DND-41 (cell line): Measurements from ENCODE around the gene MARCHF3.
"Not testable (repeated sequence)": the region's sequence is repeated elsewhere in the genome, so short reads cannot be mapped to it uniquely, and the experiment has no call there.

Experiments used
- ATAC-seq: fragments of 200-7000 bp; cut with Tn5 transposase; 3 replicates; pipeline ENCODE4 v1.9.1; 2021; ENCODE audit warnings: low read depth; ENCODE audit not compliant: insufficient read depth
- DNase-seq: peaks from one replicate; pipeline ENCODE4 v3.0.0-alpha.2; 2020
- H2AFZ ChIP-seq: 2 replicates; pipeline ENCODE4 v1.6.0; 2012; ENCODE audit warnings: low read depth, low read length
- H3K27ac ChIP-seq: 2 replicates; pipeline ENCODE4 v1.5.1; 2012; ENCODE audit warnings: low read length, inconsistent platforms
- H3K27me3 ChIP-seq: fragments of 200-600 bp; sonication (generic); 2 replicates; pipeline ENCODE4 v1.6.0; 2012; ENCODE audit warnings: low read length, mild to moderate bottlenecking, inconsistent platforms; ENCODE audit not compliant: insufficient read depth, poor library complexity
- H3K36me3 ChIP-seq: 2 replicates; pipeline ENCODE4 v1.5.1; 2012; ENCODE audit warnings: low read length, inconsistent platforms; ENCODE audit not compliant: insufficient read depth
- H3K4me1 ChIP-seq: 2 replicates; pipeline ENCODE4 v1.5.1; 2012; ENCODE audit warnings: mild to moderate bottlenecking, low read length; ENCODE audit not compliant: insufficient read depth
- H3K4me2 ChIP-seq: 2 replicates; pipeline ENCODE4 v1.6.0; 2012; ENCODE audit warnings: mild to moderate bottlenecking, moderate library complexity, low read length, inconsistent platforms; ENCODE audit not compliant: insufficient read depth
- H3K4me3 ChIP-seq, 2 experiments: fragments of 200-600 bp in 1 of 2; shearing (Covaris generic) in 1 of 2; 2 replicates each; pipeline ENCODE4 v1.5.1; 2012 to 2016; ENCODE audit warnings: inconsistent platforms in 2 of 2, low read length in 2 of 2, mild to moderate bottlenecking in 2 of 2, low read depth in 1 of 2, moderate library complexity in 1 of 2
- H3K79me2 ChIP-seq: 2 replicates; pipeline ENCODE4 v1.6.0; 2012; ENCODE audit warnings: low read length, inconsistent platforms; ENCODE audit not compliant: insufficient read depth
- H3K9ac ChIP-seq: 2 replicates; pipeline ENCODE4 v1.6.0; 2012; ENCODE audit warnings: low read depth, mild to moderate bottlenecking, inconsistent platforms, low read length, moderate library complexity
- H3K9me3 ChIP-seq: 2 replicates; pipeline ENCODE4 v1.5.1; 2012; ENCODE audit warnings: low read length, moderate library complexity, mild to moderate bottlenecking, inconsistent platforms; ENCODE audit not compliant: insufficient read depth, severe bottlenecking
- H4K20me1 ChIP-seq: 2 replicates; pipeline ENCODE4 v1.6.0; 2012; ENCODE audit warnings: low read length; ENCODE audit not compliant: insufficient read depth
- CTCF ChIP-seq: IDR thresholded peaks from 2 replicates; pipeline ENCODE4 v1.5.1; 2012; ENCODE audit warnings: borderline replicate concordance, low read length, moderate library complexity, mild to moderate bottlenecking; ENCODE audit not compliant: poor library complexity, severe bottlenecking; ENCODE audit errors: extremely low read depth
- EZH2 ChIP-seq: IDR thresholded peaks from 3 replicates; pipeline ENCODE4 v1.6.1; 2012; ENCODE audit warnings: borderline replicate concordance, low read depth, mild to moderate bottlenecking, moderate library complexity, low read length, inconsistent platforms; ENCODE audit not compliant: severe bottlenecking

MARCHF3 gene

DNA sequence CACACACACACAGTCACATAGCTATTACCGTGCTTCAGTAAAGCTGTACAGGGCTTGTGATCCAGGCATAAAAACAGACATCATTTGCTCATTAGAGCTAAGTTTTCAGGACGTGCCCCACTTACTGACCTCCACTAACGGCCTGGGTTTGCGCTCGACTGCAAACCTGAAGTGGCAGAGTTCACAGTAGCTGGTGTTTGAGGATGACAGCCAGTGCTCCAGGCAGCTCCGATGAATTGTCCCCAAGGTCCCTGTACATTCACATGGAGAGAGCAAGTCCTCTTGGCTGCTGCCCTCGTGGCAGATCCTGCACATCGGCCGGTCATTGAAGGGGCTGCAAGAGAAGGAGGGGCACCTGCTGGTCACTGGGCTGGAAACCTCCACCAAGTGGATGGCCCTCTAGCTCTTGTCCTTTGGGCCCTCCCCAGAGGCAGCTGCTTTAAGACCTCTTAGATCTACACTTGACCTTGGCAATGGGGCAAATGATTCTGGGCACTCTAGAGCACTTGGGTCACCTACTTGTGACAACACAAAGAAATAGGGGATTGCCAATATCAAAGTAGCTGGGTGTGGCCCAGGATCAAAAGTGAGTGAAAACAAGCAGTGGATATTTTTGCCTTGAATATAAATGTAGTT is 115.4 kb downstream of the MARCHF3 start:
- Histone ChIP-seq H3K4me2 (no peak overlapping the region), H3K4me1 (no peaks in the 10 kb centered on the region), H3K4me3 (no peak overlapping the region), H2AFZ (no peak overlapping the region), H3K36me3 (no peaks in the 10 kb centered on the region), H4K20me1 (no peaks in the 10 kb centered on the region), H3K79me2 (no peaks in the 10 kb centered on the region), H3K27me3 (no peaks in the 10 kb centered on the region), H3K9me3 (peaks cover 2% of the 10 kb centered on the region), H3K9ac (no peak overlapping the region), H3K27ac (no peak overlapping the region)
- DNase-seq (no peak), ATAC-seq (no peak)
- no peak for TF ChIP-seq EZH2
- TF ChIP-seq CTCF, result no peak

- no peaks in the 10 kb centered on the region for H4K20me1 ChIP-seq
- H3K79me2 ChIP-seq, result no peaks in the 10 kb centered on the region
- no peaks in the 10 kb centered on the region for H3K4me1 ChIP-seq
- no peaks in the 10 kb centered on the region for H3K36me3 ChIP-seq
- H3K4me2 ChIP-seq, result no peak overlapping the region
- H3K9me3 ChIP-seq, result peaks cover 3% of the 10 kb centered on the region
- no peak overlapping the region for H3K9ac ChIP-seq
- H3K4me3 ChIP-seq, result no peak overlapping the region
- no peak overlapping the region for H3K27ac ChIP-seq
- DNase-seq (no peak), ATAC-seq (no peak)
- H2AFZ ChIP-seq, result no peak overlapping the region
- TF ChIP-seq CTCF (no peak), EZH2 (no peak)
- H3K27me3 ChIP-seq, result no peaks in the 10 kb centered on the region
These were observed 117.7 kb downstream of the MARCHF3 start for GRCh38 chr5:126912616-126913200.

DNA sequence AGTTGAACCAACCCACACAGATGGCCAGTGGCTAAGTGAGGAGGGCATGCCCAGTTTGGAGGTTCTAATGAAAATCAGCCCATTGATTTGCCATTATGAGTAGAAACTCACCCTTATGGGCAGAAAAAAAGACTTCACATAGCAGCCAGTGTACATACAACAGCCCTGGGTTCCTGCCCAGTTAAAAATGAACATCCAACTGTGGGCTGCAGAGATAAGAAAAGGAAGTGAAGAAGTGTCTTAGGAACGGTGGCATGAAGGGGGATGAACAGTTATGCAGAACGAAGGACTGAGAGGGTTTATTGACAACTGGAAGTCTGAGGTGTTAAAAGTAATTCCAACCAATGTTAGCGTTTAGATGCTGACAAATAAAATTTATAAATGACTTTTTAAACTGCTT is 118.4 kb downstream of the MARCHF3 start:
- Histone ChIP-seq H3K36me3 (no peaks in the 10 kb centered on the region), H2AFZ (no peak overlapping the region), H3K4me1 (no peaks in the 10 kb centered on the region), H3K4me2 (no peak overlapping the region), H3K27ac (no peak overlapping the region), H4K20me1 (no peaks in the 10 kb centered on the region), H3K27me3 (no peaks in the 10 kb centered on the region), H3K79me2 (no peaks in the 10 kb centered on the region), H3K9ac (no peak overlapping the region), H3K4me3 (no peak overlapping the region), H3K9me3 (peaks cover 3% of the 10 kb centered on the region)
- ATAC-seq (no peak), DNase-seq (no peak)
- TF ChIP-seq CTCF (no peak), EZH2 (no peak)

DNA sequence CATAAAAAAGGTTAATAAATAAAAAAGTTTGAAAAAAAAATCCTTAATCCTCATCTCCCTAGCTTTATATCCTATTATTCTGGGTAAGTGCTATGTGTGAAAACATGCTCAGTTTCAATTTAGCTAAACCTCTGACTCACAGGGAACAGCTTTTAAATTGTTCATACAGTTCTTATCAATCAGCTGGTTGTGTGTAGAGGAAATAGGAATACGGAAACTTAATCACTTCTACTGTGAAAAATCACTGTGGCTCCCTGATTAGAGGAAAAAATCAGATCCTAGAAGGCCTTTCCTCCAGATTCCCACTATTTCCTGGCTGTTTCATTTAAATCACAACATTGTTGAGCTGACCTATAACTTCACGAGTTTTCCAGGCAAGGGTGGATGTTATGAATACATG is 120.5 kb downstream of the MARCHF3 start:
- Histone ChIP-seq H3K4me2 (no peak overlapping the region), H3K9me3 (peaks cover 3% of the 10 kb centered on the region), H3K27me3 (no peaks in the 10 kb centered on the region), H3K27ac (no peak overlapping the region), H3K79me2 (no peaks in the 10 kb centered on the region), H3K4me1 (no peaks in the 10 kb centered on the region), H2AFZ (no peak overlapping the region), H4K20me1 (no peaks in the 10 kb centered on the region), H3K4me3 (no peak overlapping the region), H3K9ac (no peak overlapping the region), H3K36me3 (no peaks in the 10 kb centered on the region)
- ATAC-seq (no peak), DNase-seq (no peak)
- TF ChIP-seq EZH2 (no peak), CTCF (no peak)

DNA sequence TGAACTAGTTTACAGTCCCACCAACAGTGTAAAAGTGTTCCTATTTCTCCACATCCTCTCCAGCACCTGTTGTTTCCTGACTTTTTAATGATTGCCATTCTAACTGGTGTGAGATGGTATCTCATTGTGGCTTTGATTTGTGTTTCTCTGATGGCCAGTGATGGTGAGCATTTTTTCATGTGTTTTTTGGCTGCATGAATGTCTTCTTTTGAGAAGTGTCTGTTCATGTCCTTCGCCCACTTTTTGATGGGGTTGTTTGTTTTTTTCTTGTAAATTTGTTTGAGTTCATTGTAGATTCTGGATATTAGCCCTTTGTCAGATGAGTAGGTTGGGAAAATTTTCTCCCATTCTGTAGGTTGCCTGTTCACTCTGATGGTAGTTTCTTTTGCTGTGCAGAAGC is 126.0 kb downstream of the MARCHF3 start:
- H3K79me2 ChIP-seq, H3K36me3 ChIP-seq, DNase-seq, H3K4me3 ChIP-seq, H2AFZ ChIP-seq, H3K27me3 ChIP-seq, H3K27ac ChIP-seq, H3K4me1 ChIP-seq, H3K4me2 ChIP-seq, H3K9ac ChIP-seq, ATAC-seq, H3K9me3 ChIP-seq, H4K20me1 ChIP-seq: not testable (repeated sequence)
